GM19468 (cell line): Measurements from ENCODE around the gene TNPO3.

Experiments used
- ATAC-seq: cut with Tn5 transposase; IDR thresholded peaks from one replicate; pipeline ENCODE4 v1.9.1; 2021; ENCODE audit warnings: mild to moderate bottlenecking, moderate library complexity, moderate number of reproducible peaks; ENCODE audit not compliant: unreplicated experiment; ENCODE audit errors: extremely low read depth

TNPO3 gene

DNA sequence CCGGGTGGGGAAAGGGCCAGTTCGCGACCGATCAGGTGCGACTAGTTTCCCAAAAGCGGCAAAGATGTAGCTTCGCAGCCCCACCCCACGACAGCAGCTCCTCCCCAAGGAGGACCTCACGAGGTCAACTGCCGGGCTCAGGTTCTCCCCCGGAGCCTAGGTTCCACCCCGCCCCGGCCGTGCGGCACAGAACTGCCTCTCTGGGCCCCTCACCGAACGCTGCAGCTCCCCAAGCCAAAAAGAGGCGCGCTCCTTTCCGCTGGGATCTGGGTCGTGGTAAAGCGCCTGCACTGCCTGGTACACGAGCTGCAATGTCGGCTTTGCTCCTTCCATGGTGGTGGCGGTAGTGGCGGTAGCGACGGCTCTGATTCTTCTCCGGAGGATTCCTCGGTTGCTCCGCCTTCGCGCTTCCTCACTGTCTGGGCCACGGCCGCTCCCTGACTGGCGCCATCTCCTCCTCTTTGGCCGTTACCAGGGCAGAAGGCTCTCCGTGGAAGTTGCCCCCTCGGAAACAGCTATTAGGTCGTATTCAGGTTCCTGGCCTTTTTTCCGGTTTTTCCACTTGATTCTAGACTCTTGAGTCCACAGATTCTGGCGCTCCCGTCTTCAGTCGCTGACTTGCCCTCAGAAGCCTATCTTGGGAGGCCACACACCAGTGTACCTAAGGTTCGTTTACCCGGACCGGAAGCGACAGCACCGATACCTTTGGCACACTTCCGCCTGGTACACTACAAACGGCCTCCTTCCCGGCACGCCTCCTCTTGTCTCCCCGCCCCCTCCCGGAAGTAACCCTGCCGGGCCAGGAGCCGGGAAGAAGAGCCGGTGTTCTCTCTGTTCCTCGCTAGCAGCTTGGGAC, at the start of gene TNPO3:
Gene TNPO3, minus strand, starts transcription at position 674 of the 856 bp plus-strand sequence. Its CDS starts 341 bp downstream, at position 333.
- ATAC-seq, result peak; percentile 59

DNA sequence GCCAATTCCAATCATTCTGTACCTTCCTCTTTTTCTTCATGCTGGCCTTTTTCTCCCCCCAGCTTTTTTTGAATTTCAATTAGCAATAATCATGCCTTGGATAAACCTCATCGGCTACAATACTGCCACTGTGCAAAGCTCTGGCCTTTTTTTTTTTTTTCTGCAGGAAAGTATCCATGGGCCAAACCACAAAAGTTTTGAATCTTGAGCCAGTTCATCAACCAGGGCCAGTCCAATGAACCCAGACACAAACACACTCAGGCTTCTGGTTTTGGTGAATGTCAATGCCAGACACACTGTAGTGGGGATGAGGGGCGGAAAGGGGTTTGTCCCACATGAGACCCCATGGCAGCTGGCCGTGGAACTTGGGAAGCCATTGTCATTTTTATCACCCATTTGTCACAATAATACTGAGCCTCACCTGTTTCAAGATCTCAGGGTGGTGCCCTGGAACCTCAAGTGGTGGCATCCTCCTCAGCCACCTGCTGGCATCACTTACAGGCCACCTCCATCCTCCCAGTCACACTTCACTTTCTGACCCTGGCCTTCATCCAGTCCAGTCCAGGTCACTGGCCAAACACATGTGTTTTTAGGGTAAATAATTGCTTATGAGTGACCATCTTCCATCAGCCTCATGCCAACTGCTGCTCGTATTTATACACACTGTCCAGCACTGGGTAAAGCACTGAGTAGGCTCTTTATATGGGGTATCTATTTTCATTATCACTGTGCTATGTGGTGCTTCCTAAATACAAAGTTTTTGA, 48.8 kb upstream of the TNPO3 start:
- no peak for ATAC-seq

GRCh38 chr7:129101746-129102145, 46.8 kb upstream of the TNPO3 start:
- ATAC-seq, result no peak

DNA sequence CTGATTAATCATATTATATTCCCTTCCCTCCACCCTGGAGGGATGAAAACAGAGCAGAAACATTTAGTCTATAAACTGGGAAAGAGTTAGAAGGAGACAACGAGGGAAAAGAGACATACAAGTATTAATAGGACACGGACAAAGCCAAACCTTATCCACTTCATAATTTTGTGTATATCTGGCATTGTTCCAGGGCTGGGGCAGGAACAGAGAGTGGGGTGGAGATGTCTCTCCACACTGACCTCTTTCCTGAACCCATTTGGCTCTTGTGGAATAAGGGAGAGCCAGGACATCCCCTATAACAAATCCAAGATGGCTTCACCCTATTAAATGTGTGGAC, 45.9 kb upstream of the TNPO3 start:
- ATAC-seq, result no peak

DNA sequence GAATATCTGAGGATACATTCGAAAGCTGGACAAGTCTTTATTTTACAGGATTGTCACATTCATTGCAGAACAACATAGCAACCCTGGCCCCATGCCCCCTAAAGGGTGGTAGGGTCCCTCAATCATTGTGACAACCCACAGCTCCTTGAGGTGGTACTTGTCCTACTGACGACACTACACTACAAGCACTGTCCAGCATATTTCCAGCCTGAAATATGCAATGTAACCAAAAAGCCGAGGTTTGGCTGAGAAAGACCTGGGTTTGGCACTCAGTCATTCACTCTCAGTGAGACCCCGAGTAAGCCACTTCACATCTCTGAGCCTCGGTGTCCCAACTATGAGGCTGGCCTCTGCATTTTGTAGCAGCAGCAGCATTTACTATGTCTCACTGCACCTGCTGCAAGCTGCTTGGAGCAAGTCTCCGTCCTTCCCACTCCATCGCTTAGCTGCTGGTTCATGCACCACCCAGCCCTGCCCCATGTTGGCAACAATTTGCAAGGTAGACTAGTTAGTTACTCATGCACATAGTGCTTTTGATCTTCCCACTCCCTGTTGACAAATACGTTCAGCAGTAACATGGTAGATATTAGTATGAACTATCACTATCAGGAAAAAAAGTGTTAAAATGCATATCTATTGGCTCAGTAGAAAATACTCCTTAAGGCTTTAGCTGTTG, 43.6 kb upstream of the TNPO3 start:
- ATAC-seq, result no peak

GRCh38 chr7:129095258-129095657, 40.3 kb upstream of the TNPO3 start:
- ATAC-seq, result peak; percentile 63

DNA sequence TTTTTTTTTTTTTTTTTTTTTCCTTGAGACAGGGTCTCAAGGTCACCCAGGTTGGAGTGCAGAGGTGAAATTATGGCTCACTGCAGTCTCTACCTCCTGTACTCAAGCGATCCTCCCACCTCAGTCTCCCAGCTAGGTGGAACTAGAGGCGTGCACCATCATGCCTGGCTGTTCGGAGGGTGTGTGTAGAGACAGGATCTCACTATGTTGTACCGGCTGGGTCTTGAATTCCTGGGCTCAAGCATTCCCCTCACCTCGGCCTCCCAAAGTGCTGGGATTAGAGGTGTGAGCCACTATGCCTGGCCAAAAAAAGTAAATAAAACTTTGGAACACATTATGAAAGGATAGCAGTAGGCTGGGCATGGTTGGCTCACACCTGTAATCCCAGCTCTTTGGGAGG, 39.6 kb upstream of the TNPO3 start:
- ATAC-seq, result no peak

GRCh38 chr7:129093867-129094456, 39.1 kb upstream of the TNPO3 start:
- no peak for ATAC-seq

DNA sequence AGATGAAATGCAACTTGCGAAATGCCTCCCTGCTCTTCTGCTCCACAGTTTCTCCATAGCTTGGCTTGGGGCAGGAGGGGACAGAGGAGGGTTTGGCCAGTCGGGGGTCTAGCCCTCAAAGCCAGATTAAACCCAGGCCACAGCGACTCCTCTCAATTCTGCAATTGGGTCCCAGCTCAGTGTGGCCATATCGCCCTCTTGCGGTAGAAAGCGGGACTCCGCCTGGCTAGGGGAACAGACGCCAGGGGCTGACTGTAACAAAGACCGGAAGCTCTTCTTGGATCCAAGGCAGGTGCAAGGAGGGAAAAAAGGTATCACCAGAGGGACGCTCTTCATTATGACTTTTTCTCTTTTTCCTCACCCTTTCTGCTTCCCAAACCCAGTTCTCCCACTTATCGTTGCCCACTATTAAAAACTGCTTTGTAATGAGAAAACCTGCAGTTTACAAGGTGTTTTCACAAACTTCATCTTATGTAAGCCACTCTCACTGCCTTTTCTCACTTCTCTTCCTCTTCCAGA, 36.6 kb upstream of the TNPO3 start:
- no peak for ATAC-seq

DNA sequence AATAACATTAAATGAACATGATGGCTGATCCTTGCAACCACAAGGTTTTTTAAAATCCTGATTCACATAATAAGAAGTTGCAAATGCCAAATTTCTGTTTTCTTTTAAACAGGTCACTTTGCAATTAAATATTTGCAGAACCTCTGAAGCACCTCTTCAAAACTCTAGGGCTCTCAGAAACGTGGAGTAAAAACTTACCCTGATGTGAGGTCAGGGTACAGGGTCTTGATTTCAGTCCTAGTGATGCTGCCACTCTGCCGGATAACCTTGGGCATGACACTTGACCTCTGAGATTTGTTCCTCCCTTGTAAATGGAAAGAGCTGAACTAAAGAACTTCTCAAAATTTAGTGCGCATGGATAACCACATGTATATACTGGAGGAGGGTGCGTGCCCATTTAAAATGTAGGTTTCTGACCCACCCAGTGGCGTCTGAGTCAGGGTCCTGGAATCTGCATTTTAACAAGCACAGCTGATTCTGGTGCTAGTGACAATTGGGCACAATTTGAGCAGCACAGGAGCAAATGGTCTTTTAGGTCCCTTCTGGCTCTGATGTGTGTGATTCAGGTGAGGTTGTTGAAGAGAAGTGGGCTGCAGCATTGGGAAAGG, 35.5 kb upstream of the TNPO3 start:
- ATAC-seq, result no peak

- no peak for ATAC-seq
These were observed 34.8 kb upstream of the TNPO3 start for GRCh38 chr7:129089521-129090212.

- ATAC-seq, result no peak
These were observed 30.1 kb upstream of the TNPO3 start for GRCh38 chr7:129084801-129085551.

- no peak for ATAC-seq
These were observed 28.6 kb upstream of the TNPO3 start for GRCh38 chr7:129083525-129083924.

DNA sequence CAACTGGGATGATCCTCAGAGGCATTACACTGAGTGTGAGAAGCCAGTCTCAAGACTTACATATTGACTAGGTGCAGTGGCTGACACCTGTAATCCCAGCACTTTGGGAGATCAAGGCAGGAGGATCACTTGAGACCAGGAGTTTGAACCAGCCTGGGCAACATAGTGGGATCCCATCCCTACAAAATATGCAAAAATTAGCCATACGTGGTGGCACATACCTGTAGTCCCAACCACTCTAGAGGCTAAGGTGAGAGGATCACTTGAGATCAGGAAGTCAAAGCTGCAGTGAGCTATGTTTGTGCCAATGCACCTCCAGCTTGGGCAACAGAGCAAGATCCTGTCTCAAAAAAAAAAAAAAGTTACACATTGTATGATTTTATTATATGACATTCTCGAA, 23.5 kb upstream of the TNPO3 start:
- ATAC-seq, result no peak

DNA sequence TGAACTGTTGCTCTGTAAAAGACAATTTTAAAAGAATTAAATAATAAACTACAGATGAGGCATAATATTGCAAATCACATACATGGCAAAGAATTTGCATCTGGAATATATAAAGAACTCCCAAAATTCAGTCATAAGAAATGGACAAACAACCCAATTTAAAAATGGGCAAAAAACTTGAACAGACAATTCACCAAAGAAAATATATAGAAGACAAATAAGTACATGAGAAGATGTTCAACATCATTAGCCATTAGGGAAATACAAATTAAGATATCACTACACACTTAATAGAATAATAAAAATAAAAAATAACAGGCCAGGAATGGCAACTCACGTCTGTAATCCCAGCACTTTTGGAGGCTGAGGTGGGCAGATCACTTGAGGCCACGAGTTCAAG, 22.0 kb upstream of the TNPO3 start:
- no peak for ATAC-seq

- ATAC-seq, result no peak
These were observed 20.1 kb upstream of the TNPO3 start for GRCh38 chr7:129074994-129075393.

DNA sequence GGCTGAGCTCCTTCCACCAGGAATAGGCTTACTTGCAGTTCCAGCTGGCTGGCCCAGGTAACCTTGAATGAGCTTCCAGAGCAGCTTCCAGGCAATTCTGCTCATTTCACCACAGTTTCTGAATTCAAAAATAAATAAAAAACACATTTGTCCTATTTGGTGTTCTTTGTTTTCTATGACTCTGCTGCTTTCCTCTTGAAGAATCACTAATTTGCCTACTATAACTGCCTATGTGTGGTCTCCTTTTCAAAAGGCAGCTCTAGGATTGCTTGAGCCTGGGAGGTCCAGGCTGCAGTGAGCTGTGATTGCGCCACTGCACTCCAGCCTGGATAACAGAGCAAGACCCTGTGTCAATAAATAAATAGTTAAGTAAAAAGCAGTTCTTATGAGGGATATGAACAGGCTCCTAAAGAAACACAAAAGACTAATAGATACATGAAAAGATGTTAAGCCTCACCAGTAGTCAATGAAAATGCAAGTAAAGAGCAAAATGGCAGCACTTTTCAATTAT, 19.5 kb upstream of the TNPO3 start:
- ATAC-seq, result no peak

- no peak for ATAC-seq
These were observed 18.8 kb upstream of the TNPO3 start for GRCh38 chr7:129073738-129074137.

DNA sequence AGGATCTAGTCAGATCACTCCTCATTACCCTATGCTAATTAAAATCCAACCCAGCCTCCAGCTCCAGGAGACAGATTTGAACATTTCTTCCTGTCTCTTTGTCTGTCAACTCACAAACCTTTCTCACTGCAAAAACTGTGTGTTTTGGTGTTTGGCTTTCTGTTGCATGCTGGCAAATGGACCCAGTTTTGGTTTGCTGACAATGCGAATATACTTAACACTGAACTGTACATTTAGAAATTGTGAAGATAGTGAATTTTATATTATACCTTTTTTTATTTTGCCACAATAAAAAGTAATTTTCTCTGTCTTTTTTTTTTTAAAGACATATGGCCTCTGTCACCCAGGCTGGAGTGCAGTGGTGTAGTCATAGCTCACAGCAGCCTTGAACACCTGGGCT, 18.3 kb upstream of the TNPO3 start:
- no peak for ATAC-seq
